Naive thymus-derived CD4-positive, alpha-beta T cell (primary cell): ENCODE data around the gene ZBTB7C. TPM values are rescaled to one million over a fixed set of nuclear protein-coding genes. Genes with fewer than 3 reads are reported as not detected.

Source experiments
- ATAC-seq: fragments of 150-1000 bp; cut with Tn5 transposase; 2 replicates; pipeline ENCODE4 v1.10.0; 2021; ENCODE audit warnings: mild to moderate bottlenecking, moderate library complexity
- CTCF ChIA-PET: fragments of 350-600 bp; sonication (Branson Sonifier 250); formaldehyde crosslinking; loops from one replicate; lab custom pipeline; 2021; ENCODE audit warnings: antibody characterized with exemption; lab: Charles Lee
- POLR2A ChIA-PET: fragments of 350-600 bp; sonication (Branson Sonifier 250); formaldehyde crosslinking; loops from one replicate; lab custom pipeline; 2021; ENCODE audit warnings: antibody characterized with exemption, inconsistent platforms; lab: Charles Lee
- DNase-seq, 9 donors: peaks; one replicate each; pipeline versions ENCODE4 v3.0.0 to v3.0.0-alpha.2; 2020 to 2022; ENCODE audit warnings: mixed read lengths in 1 of 9
- H3K27ac ChIP-seq: one replicate; pipeline ENCODE4 v1.7.0; 2013; ENCODE audit warnings: mild to moderate bottlenecking, low read depth, low read length, moderate library complexity
- H3K27me3 ChIP-seq, 2 donors: one replicate each; pipeline ENCODE4 v1.7.0; 2013; ENCODE audit warnings: low read length in 2 of 2, mild to moderate bottlenecking in 2 of 2, moderate library complexity in 2 of 2; ENCODE audit not compliant: control insufficient read depth in 2 of 2, insufficient read depth in 2 of 2
- H3K36me3 ChIP-seq, 3 experiments: 1 replicate in 2 of 3; 2 replicates in 1 of 3; pipeline ENCODE4 v1.7.0; 2013; ENCODE audit warnings: low read length in 3 of 3, mild to moderate bottlenecking in 3 of 3, moderate library complexity in 1 of 3; ENCODE audit not compliant: insufficient read depth in 3 of 3, control insufficient read depth in 2 of 3
- H3K4me1 ChIP-seq, 2 donors: one replicate each; pipeline ENCODE4 v1.7.0; 2013; ENCODE audit warnings: low read length in 2 of 2, mild to moderate bottlenecking in 2 of 2, moderate library complexity in 1 of 2; ENCODE audit not compliant: control insufficient read depth in 2 of 2, insufficient read depth in 2 of 2
- H3K4me3 ChIP-seq: 2 replicates; pipeline ENCODE4 v1.7.0; 2013; ENCODE audit warnings: mild to moderate bottlenecking, low read length
- H3K9me3 ChIP-seq, 3 experiments: 1 replicate in 2 of 3; 2 replicates in 1 of 3; pipeline ENCODE4 v1.7.0; 2013; ENCODE audit warnings: low read length in 3 of 3; ENCODE audit not compliant: control insufficient read depth in 2 of 3
- H3K27ac Mint-ChIP-seq, 9 donors: one replicate each; pipeline ENCODE4 v1.8.0; 2020 to 2022; ENCODE audit warnings: mixed read lengths in 9 of 9, mild to moderate bottlenecking in 8 of 9, moderate library complexity in 5 of 9, inconsistent platforms in 2 of 9
- H3K27me3 Mint-ChIP-seq, 5 donors: one replicate each; pipeline ENCODE4 v1.8.0; 2021 to 2022; ENCODE audit warnings: mixed read lengths in 5 of 5, mild to moderate bottlenecking in 1 of 5
- H3K36me3 Mint-ChIP-seq, 5 donors: one replicate each; pipeline ENCODE4 v1.8.0; 2020 to 2022; ENCODE audit warnings: mixed read lengths in 5 of 5, mild to moderate bottlenecking in 3 of 5, inconsistent platforms in 1 of 5
- H3K4me1 Mint-ChIP-seq, 7 donors: one replicate each; pipeline ENCODE4 v1.8.0; 2020 to 2022; ENCODE audit warnings: mixed read lengths in 7 of 7, mild to moderate bottlenecking in 3 of 7, inconsistent platforms in 1 of 7
- H3K4me3 Mint-ChIP-seq, 10 donors: one replicate each; pipeline ENCODE4 v1.8.0; 2020 to 2022; ENCODE audit warnings: mild to moderate bottlenecking in 10 of 10, mixed read lengths in 10 of 10, moderate library complexity in 6 of 10, inconsistent platforms in 2 of 10
- H3K9me3 Mint-ChIP-seq, 11 donors: one replicate each; pipeline ENCODE4 v1.8.0; 2020 to 2022; ENCODE audit warnings: mixed read lengths in 11 of 11, mild to moderate bottlenecking in 4 of 11, inconsistent platforms in 1 of 11, moderate library complexity in 1 of 11
- intact Hi-C, 2 donors: fragments of 100-400 bp; cut with micrococcal nuclease; formaldehyde crosslinking; loops; one replicate each; pipeline ENCODE4 v1.15.1; 2023
- polyA plus RNA-seq, 2 donors: library from polyadenylated mRNA; unstranded; fragments of 300-500 nt; fragmentation: Illumina TruSeq; gene quantifications; one replicate each; pipeline ENCODE4 v1.2.3, GENCODE V29; 2021
- total RNA-seq, 6 experiments: library from RNA in 5 of 6; stranded (reverse) in 5 of 6; gene quantifications; 1 replicate in 5 of 6; 2 replicates in 1 of 6; pipeline ENCODE4 v1.2.3 and lab custom pipeline; 2021 to 2026

Gene ZBTB7C
- total and polyA plus RNA-seq, 7 experiments from 2014 or later, result 0.51 TPM; not detected in 6

DNA sequence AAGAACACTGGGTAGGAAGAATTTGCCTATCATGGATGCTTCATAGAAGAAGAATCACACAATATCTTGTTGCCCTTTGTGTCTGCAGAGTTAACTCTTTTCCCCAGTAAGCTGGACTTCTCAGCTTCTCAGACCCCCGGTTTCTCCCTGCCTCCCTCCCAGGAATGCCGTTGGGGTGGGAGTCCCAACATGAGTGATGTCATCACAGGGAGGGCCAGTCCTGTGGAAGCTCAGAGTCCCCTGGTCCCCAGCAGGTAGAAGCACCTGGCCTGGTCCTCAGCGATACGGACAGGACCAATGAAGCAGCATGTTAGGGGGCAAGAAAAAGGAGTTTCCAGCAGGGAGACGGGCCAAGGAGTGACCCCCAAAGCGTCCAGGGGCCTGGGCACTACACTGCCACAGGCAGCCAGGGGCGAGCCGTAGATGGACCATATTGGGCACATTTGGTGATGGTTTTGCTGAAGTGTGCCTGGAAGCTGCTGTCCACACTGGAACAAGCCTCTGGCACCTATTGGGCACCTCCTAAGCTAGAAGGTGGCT is 242.8 kb downstream of the ZBTB7C start:
- Histone ChIP-seq H3K36me3 (no peaks in the 10 kb centered on the region), H3K27ac (no peak overlapping the region), H3K4me1 (no peaks in the 10 kb centered on the region), H3K4me3 (no peak overlapping the region), H3K27me3 (no peaks in the 10 kb centered on the region), H3K9me3 (no peaks in the 10 kb centered on the region)
- POLR2A ChIA-PET, result no interaction called here
- CTCF ChIA-PET, result no interaction called here
- no peak overlapping the region for H3K27ac Mint-ChIP-seq
- no peak for DNase-seq
- H3K9me3 Mint-ChIP-seq, result no peaks in the 10 kb centered on the region
- peaks cover 0 to 32% (median 6%) of the 10 kb centered on the region in 5 donors for H3K27me3 Mint-ChIP-seq
- no peak overlapping the region for H3K4me3 Mint-ChIP-seq
- intact Hi-C loops, result no loop called here
- no peak for ATAC-seq
- H3K36me3 Mint-ChIP-seq, result no peaks in the 10 kb centered on the region
- peaks cover 5 to 15% (median 7%) of the 10 kb centered on the region in 7 donors for H3K4me1 Mint-ChIP-seq

DNA sequence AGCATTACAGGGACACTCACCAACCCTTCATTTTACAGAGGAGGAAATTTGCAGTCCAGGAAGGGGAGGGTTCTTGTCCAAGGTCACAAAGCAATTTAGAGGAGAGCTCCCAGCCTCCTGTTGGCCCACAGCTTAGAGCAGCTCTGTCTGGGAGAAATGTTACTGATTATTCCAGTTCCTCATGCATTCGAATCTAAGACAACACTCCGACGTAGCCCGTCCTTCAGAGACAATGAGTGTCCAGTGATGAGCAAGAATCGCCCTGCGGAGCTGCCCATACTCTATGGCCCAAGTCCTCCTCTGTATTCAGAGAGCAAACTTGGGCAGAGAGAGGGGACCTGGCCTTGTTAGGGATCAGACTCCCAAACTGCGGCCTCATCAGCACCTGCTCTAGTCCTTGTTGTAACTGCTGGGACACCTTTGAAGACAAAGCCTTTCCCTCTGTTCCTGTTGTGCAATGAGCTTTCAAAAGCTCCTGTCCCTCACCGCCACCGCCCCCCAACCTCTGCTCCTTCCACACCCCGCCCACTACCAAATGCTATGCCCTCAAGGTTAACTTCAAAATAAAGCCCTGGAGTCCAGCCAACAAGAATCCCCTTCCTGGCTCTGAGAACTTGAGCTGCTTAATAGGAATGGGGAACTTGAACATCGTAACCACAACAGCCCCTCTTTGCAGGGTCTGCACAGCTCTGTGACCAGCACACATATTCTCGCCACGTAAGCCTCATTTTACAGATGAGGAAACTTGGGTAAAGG is 243.9 kb downstream of the ZBTB7C start:
- Mint-ChIP-seq H3K27ac (no peak overlapping the region), H3K27me3 (peaks cover 0 to 36% (median 6%) of the 10 kb centered on the region in 5 donors), H3K4me3 (no peak overlapping the region), H3K9me3 (no peaks in the 10 kb centered on the region), H3K4me1 (peaks cover 9 to 19% (median 10%) of the 10 kb centered on the region in 7 donors), H3K36me3 (no peaks in the 10 kb centered on the region)
- ChIA-PET POLR2A (no interaction called here), CTCF (no interaction called here)
- intact Hi-C loops, result no loop called here
- Histone ChIP-seq H3K9me3 (no peaks in the 10 kb centered on the region), H3K27ac (no peak overlapping the region), H3K27me3 (no peaks in the 10 kb centered on the region), H3K36me3 (no peaks in the 10 kb centered on the region), H3K4me3 (no peak overlapping the region), H3K4me1 (no peaks in the 10 kb centered on the region)
- ATAC-seq, result no peak
- DNase-seq, result no peak

DNA sequence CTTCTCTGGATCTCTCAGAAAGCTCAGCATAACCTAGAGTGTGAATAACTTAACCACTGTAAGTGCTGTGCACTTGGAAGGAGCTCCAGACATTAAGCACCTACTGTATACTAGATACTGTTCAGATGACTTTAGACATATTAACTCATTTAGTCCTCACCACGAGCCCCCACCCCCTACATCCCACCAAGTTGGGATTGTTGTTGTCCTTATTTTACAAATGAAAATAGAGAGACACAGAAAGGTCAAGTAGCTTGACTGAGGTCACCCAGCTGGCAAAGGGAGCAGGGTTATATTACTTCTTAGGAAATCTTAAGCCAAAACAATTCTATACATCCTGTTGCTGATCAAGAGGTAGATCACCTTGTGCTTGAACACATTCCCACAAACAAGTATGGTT is 244.5 kb downstream of the ZBTB7C start:
- no peak overlapping the region for H3K27ac Mint-ChIP-seq
- no peak overlapping the region for H3K4me3 Mint-ChIP-seq
- H3K36me3 Mint-ChIP-seq, result no peaks in the 10 kb centered on the region
- peaks cover 9 to 19% (median 10%) of the 10 kb centered on the region in 7 donors for H3K4me1 Mint-ChIP-seq
- intact Hi-C loops, result loop anchor here in 1 of 2 donors (5.0 kb wide), 1 partner anchor 232 kb away; the partner anchor contains the start of gene SMAD2
- DNase-seq (no peak), ATAC-seq (no peak)
- Histone ChIP-seq H3K9me3 (no peaks in the 10 kb centered on the region), H3K36me3 (no peaks in the 10 kb centered on the region), H3K4me1 (no peaks in the 10 kb centered on the region), H3K27me3 (no peaks in the 10 kb centered on the region), H3K4me3 (no peak overlapping the region), H3K27ac (no peak overlapping the region)
- POLR2A ChIA-PET, result no interaction called here
- peaks cover 0 to 42% (median 7%) of the 10 kb centered on the region in 5 donors for H3K27me3 Mint-ChIP-seq
- CTCF ChIA-PET, result no interaction called here
- no peaks in the 10 kb centered on the region for H3K9me3 Mint-ChIP-seq

DNA sequence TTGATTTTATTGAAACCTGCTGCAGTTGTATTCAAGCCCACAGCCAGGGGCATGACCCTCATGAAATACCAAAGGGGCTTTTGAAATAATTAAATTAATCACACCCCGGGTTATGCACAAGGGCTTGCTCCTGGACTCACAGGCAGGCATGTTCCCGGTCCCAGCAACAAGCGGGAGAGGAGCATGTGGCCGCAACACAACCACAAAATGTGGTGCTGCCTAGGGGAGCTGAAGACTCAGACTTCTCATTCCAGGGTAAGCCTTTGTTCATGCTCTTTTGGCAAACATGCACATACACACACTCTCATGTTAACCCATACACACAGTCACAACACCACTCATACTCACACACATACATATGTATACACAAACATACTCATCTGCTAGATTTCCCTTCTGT is 245.1 kb downstream of the ZBTB7C start:
- Mint-ChIP-seq H3K27ac (no peak overlapping the region), H3K9me3 (no peaks in the 10 kb centered on the region), H3K4me3 (no peak overlapping the region), H3K36me3 (no peaks in the 10 kb centered on the region), H3K27me3 (peaks cover 0 to 44% (median 9%) of the 10 kb centered on the region in 5 donors), H3K4me1 (peaks cover 9 to 19% (median 10%) of the 10 kb centered on the region in 7 donors)
- ATAC-seq (no peak), DNase-seq (no peak)
- H3K4me3 ChIP-seq, result no peak overlapping the region
- intact Hi-C loops, result loop anchor here in 1 of 2 donors (5.0 kb wide), 1 partner anchor 232 kb away; the partner anchor contains the start of gene SMAD2
- H3K4me1 ChIP-seq, result no peaks in the 10 kb centered on the region
- no peak overlapping the region for H3K27ac ChIP-seq
- CTCF ChIA-PET, result no interaction called here
- no peaks in the 10 kb centered on the region for H3K27me3 ChIP-seq
- H3K36me3 ChIP-seq, result no peaks in the 10 kb centered on the region
- POLR2A ChIA-PET, result no interaction called here
- H3K9me3 ChIP-seq, result no peaks in the 10 kb centered on the region

DNA sequence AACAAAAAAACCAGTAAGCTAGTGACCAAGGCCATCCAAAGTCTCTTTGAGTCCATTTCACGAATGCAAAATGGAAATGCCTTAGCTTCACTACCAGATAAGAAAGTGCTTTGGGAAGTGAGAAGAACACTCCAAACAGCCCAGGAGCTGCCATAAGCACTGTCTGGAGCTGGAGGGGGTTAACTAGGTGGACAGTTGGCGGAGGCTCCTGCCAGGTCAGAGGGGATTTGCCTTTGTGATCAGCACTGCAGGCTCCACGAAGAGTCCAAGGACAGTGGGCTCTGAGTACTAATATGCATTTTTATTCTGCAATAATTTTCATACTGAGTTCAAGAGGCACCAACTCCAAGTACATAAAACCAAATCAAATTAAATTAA is 245.5 kb downstream of the ZBTB7C start:
- Histone ChIP-seq H3K4me1 (no peaks in the 10 kb centered on the region), H3K27ac (no peak overlapping the region), H3K9me3 (no peaks in the 10 kb centered on the region), H3K27me3 (no peaks in the 10 kb centered on the region), H3K36me3 (no peaks in the 10 kb centered on the region), H3K4me3 (no peak overlapping the region)
- no peak for ATAC-seq
- H3K27me3 Mint-ChIP-seq, result peaks cover 0 to 46% (median 8%) of the 10 kb centered on the region in 5 donors
- no peak for DNase-seq
- intact Hi-C loops, result loop anchor here in 1 of 2 donors (5.0 kb wide), 1 partner anchor 231 kb away; the partner anchor contains the start of gene SMAD2
- ChIA-PET CTCF (no interaction called here), POLR2A (no interaction called here)
- H3K4me3 Mint-ChIP-seq, result no peak overlapping the region
- H3K36me3 Mint-ChIP-seq, result no peaks in the 10 kb centered on the region
- no peaks in the 10 kb centered on the region for H3K9me3 Mint-ChIP-seq
- no peak overlapping the region for H3K27ac Mint-ChIP-seq
- peaks cover 9 to 19% (median 10%) of the 10 kb centered on the region in 7 donors for H3K4me1 Mint-ChIP-seq

DNA sequence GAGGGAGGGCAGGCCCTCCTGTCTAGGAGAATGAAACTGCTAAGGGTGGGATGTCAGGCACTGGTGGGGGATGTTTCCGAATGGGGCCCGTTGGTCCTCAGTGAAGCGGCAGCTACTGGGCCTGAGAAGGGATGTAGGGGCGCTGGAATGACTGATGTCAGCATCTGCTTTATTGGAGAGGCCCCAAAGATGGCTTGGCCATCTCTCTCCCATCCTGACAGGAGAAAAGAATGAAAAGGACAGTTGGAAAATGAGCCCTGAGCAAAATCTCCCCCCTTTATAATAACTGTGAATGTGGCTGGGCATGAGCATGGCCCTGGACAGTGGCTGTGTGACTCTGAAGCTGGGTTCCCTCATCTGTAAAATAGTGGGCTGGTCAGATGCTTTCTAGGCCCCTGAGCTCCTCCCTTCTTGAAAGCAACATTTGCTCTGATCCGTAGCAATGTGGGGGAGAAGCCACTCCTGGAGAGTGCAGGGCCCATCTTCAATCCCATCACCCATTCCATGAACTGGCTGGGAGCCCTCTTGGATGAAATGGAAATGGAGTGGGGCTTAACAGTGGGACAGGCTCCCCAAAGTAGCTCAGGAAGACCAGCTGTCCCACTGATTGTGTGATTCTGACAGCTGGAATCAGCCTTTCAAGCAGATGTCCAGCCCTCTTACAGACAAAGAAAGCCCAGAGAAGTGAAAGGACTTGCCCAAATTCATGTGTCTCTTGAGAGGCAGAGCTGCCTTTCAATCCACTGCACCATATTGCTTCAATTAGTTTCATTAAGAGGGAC is 246.0 kb downstream of the ZBTB7C start:
- no peak overlapping the region for H3K27ac ChIP-seq
- Mint-ChIP-seq H3K36me3 (no peaks in the 10 kb centered on the region), H3K27ac (peak overlapping the region in 1 of 9 donors; percentile 22), H3K9me3 (no peaks in the 10 kb centered on the region), H3K4me3 (peak overlapping the region in 5 of 10 donors; percentile 54 to 81 (median 74)), H3K27me3 (peaks cover 0 to 47% (median 8%) of the 10 kb centered on the region in 5 donors), H3K4me1 (peaks cover 9 to 19% (median 10%) of the 10 kb centered on the region in 7 donors)
- no peaks in the 10 kb centered on the region for H3K36me3 ChIP-seq
- intact Hi-C loops, result loop anchor here in 1 of 2 donors (5.0 kb wide), 1 partner anchor 231 kb away; the partner anchor contains the start of gene SMAD2
- DNase-seq, result no peak
- no peaks in the 10 kb centered on the region for H3K9me3 ChIP-seq
- no peaks in the 10 kb centered on the region for H3K27me3 ChIP-seq
- no peaks in the 10 kb centered on the region for H3K4me1 ChIP-seq
- CTCF ChIA-PET, result no interaction called here
- no peak for ATAC-seq
- POLR2A ChIA-PET, result no interaction called here
- H3K4me3 ChIP-seq, result no peak overlapping the region
